Heart left ventricle (tissue), 16 donors: ENCODE data around the gene NUP188. TPM values are rescaled to one million over a fixed set of nuclear protein-coding genes. Genes with fewer than 3 reads are reported as not detected.

Source experiments
- ATAC-seq, 4 donors: fragments of 200-7000 bp; cut with Tn5 transposase; one replicate each; pipeline ENCODE4 v1.9.1; 2020 to 2022; ENCODE audit warnings: moderate library complexity in 4 of 4, mild to moderate bottlenecking in 3 of 4, moderate number of reproducible peaks in 1 of 4
- DNase-seq, 5 donors: peaks; one replicate each; pipeline ENCODE4 v3.0.0-alpha.2; 2020
- H3K27ac ChIP-seq, 12 donors: fragments of 200-600 bp; sonication (generic) in 4 of 12; one replicate each; pipeline versions ENCODE4 v1.5.0 to v1.8.0; 2016 to 2022; ENCODE audit warnings: mild to moderate bottlenecking in 2 of 12
- H3K27me3 ChIP-seq, 9 donors: fragments of 200-600 bp; sonication (generic) in 2 of 9; one replicate each; pipeline versions ENCODE4 v1.5.1 to v1.8.0; 2016 to 2022; ENCODE audit warnings: mild to moderate bottlenecking in 3 of 9
- H3K36me3 ChIP-seq, 9 donors: fragments of 200-600 bp; sonication (generic) in 2 of 9; one replicate each; pipeline versions ENCODE4 v1.5.0 to v1.8.0; 2018 to 2022; ENCODE audit warnings: mild to moderate bottlenecking in 2 of 9
- H3K4me1 ChIP-seq, 12 donors: fragments of 200-600 bp; sonication (generic) in 4 of 12; one replicate each; pipeline versions ENCODE4 v1.5.0 to v1.8.0; 2016 to 2022; ENCODE audit warnings: mild to moderate bottlenecking in 3 of 12
- H3K4me3 ChIP-seq, 12 donors: fragments of 200-600 bp; sonication (generic) in 4 of 12; one replicate each; pipeline versions ENCODE4 v1.5.0 to v1.8.0; 2017 to 2022; ENCODE audit warnings: mild to moderate bottlenecking in 9 of 12, moderate library complexity in 4 of 12
- H3K9me3 ChIP-seq, 12 donors: fragments of 200-600 bp; sonication (generic) in 4 of 12; one replicate each; pipeline versions ENCODE4 v1.5.0 to v1.8.0; 2016 to 2022; ENCODE audit warnings: mild to moderate bottlenecking in 1 of 12
- CTCF ChIP-seq, 12 donors: fragments of 200-600 bp; sonication (generic) in 4 of 12; IDR thresholded peaks; one replicate each; pipeline versions ENCODE4 v1.5.0 to v1.8.0; 2018 to 2022; ENCODE audit warnings: antibody characterized with exemption in 12 of 12, mild to moderate bottlenecking in 5 of 12
- POLR2A ChIP-seq, 2 donors: fragments of 450-650 bp; IDR thresholded peaks; one replicate each; pipeline ENCODE4 v1.6.1; 2017; ENCODE audit warnings: antibody characterized with exemption in 2 of 2, mild to moderate bottlenecking in 2 of 2, moderate library complexity in 2 of 2
- WGBS, 4 donors: extraction: QIAGEN DNeasy Blood & Tissue Kit in 2 of 4; methylation state at CpG; one replicate each; pipeline versions ENCODE4 v1.1.5 to v1.1.7; 2013 to 2018; 5-methylcytosine and 5-hydroxymethylcytosine counted together
- intact Hi-C, 10 donors: fragments of 100-400 bp; cut with DNase I; formaldehyde crosslinking; loops; one replicate each; pipeline versions ENCODE4 v1.11.1 to v1.14.2; 2022
- polyA plus RNA-seq, 2 donors: library from polyadenylated mRNA; stranded (reverse); fragments of 200-250 nt; gene quantifications; one replicate each; pipeline ENCODE4 v1.2.3, GENCODE V29; 2013
- total RNA-seq, 9 donors: library from RNA; depleted of rRNA in 2 of 9; stranded (reverse); fragments of >200 nt in 2 of 9; fragmentation: NEBNext Ultra II Directional in 3 of 9; extraction: Animal tissue kit (Norgen Biotek cat#: 25700) in 3 of 9; gene quantifications; one replicate each; pipeline versions ENCODE4 v1.1.0 to v1.2.4, GENCODE V29; 2016 to 2023
- donor health status: ischemic (EF 13 %, LVEDD 7.1; RV severe dilation, severe dysfunction).
- donor health status: healthy with polysubstance abuse.
- donor health status: DM: no; HTN: yes; CAD: no.
- donor health status: DM: no; HTN: no; CAD: no.
- donor health status: ischemic (EF 25% LVEDD 6.9; RV normal size, moderate dysfunction).
- donor health status: ischemic (EF 25% LVEDD 5.7; RV mildly dilated, moderate dysfunction).
- donor health status: healthy.
- donor health status: DM: yes; HTN: yes; CAD: no.
- donor health status: ischemic (EF 35%, LVEDD 5.7; RV mildly dilated, moderate dysfunction).
- donor health status: nonischemic (EF 11% LVEDD 7.7; RV severe dilation, severe dysfunction).
- donor health status: DM: yes; HTN: yes; CAD: no.
- donor health status: PGD.
- donor health status: ischemic (EF 29% LVEDD 5.4; RV normal size, mild dysfunction).
- donor health status: nonischemic (EF 23%, LVEDD 6.1; RV moderate dilation, normal function).

NUP188 gene
- total and polyA plus RNA-seq, 11 donors: 10.6 to 35.1 (median 22.6) TPM

- Histone ChIP-seq H3K9me3 (no peaks in the 10 kb centered on the region), H3K36me3 (peaks cover 0 to 36% (median 20%) of the 10 kb centered on the region in 9 donors), H3K4me3 (no peak overlapping the region), H3K27ac (peak overlapping the region; percentile 75 to 86 (median 80)), H3K4me1 (peaks cover 16 to 92% (median 70%) of the 10 kb centered on the region in 12 donors), H3K27me3 (no peaks in the 10 kb centered on the region)
- 40 to 56% (median 55%) methylated on average over 20 to 26 of the region's 26 CpGs for WGBS, 4 donors
- TF ChIP-seq POLR2A (IDR thresholded peaks at IDR 0.05): no peak
- no peak for TF ChIP-seq CTCF (IDR thresholded peaks at IDR 0.05)
- DNase-seq: peak; percentile 78 to 88 (median 86)
- intact Hi-C loops: loop anchor here in 3 of 10 donors (2.0 to 5.0 kb wide), 2 partner anchors 34 to 35 kb away; partner anchors contain the start of genes LRRC8A (in 3 of the 3) and KYAT1 (in 2 of the 3)
- peak; percentile 12 to 60 (median 56) for ATAC-seq
These were observed 30.2 kb upstream of the NUP188 start for GRCh38 chr9:128917151-128917849.

GRCh38 chr9:128918921-128919320, 28.6 kb upstream of the NUP188 start:
- WGBS, 4 donors: 45 to 66% (median 57%) methylated on average over 2 of the region's 2 CpGs
- DNase-seq (no peak), ATAC-seq (no peak)
- H3K36me3 ChIP-seq: peaks cover 0 to 33% (median 20%) of the 10 kb centered on the region in 9 donors
- peaks cover 16 to 83% (median 61%) of the 10 kb centered on the region in 12 donors for H3K4me1 ChIP-seq
- no peak for TF ChIP-seq CTCF (IDR thresholded peaks at IDR 0.05)
- TF ChIP-seq POLR2A (IDR thresholded peaks at IDR 0.05): no peak
- no peaks in the 10 kb centered on the region for H3K27me3 ChIP-seq
- peak overlapping the region in 8 of 12 donors; percentile 13 to 91 (median 81) for H3K27ac ChIP-seq
- H3K4me3 ChIP-seq: no peak overlapping the region
- H3K9me3 ChIP-seq: no peaks in the 10 kb centered on the region
- intact Hi-C loops: loop anchor here in 2 of 10 donors (5.0 kb wide), 1 partner anchor 37 kb away; the partner anchor contains the start of genes KYAT1 (in 2 of the 2) and LRRC8A (in 2 of the 2)

- Histone ChIP-seq H3K4me1 (peaks cover 16 to 77% (median 55%) of the 10 kb centered on the region in 12 donors), H3K27me3 (no peaks in the 10 kb centered on the region), H3K36me3 (peaks cover 0 to 30% (median 19%) of the 10 kb centered on the region in 9 donors), H3K27ac (peak overlapping the region in 9 of 12 donors; percentile 13 to 91 (median 85)), H3K4me3 (no peak overlapping the region), H3K9me3 (no peaks in the 10 kb centered on the region)
- intact Hi-C loops: loop anchor here in 5 of 10 donors (5.0 kb wide), 1 partner anchor 37 kb away; the partner anchor contains the start of genes KYAT1 (in 5 of the 5) and LRRC8A (in 5 of the 5)
- 81 to 92% (median 86%) methylated on average over 12 to 14 of the region's 14 CpGs for WGBS, 4 donors
- DNase-seq (no peak), ATAC-seq (no peak)
- TF ChIP-seq POLR2A (IDR thresholded peaks at IDR 0.05): no peak
- TF ChIP-seq CTCF (IDR thresholded peaks at IDR 0.05): no peak
These were observed 28.0 kb upstream of the NUP188 start for GRCh38 chr9:128919402-128920089.
